ENCODE results near the gene CYBA. TPM values are rescaled to one million over a fixed set of nuclear protein-coding genes. Genes with fewer than 3 reads are reported as not detected.

The CYBA gene
- total and polyA plus RNA-seq, 2 of the 13 experiments (the other 11 are each of a cell fraction or from before 2014, with no cell fraction given), result 196 to 250 TPM

DNA sequence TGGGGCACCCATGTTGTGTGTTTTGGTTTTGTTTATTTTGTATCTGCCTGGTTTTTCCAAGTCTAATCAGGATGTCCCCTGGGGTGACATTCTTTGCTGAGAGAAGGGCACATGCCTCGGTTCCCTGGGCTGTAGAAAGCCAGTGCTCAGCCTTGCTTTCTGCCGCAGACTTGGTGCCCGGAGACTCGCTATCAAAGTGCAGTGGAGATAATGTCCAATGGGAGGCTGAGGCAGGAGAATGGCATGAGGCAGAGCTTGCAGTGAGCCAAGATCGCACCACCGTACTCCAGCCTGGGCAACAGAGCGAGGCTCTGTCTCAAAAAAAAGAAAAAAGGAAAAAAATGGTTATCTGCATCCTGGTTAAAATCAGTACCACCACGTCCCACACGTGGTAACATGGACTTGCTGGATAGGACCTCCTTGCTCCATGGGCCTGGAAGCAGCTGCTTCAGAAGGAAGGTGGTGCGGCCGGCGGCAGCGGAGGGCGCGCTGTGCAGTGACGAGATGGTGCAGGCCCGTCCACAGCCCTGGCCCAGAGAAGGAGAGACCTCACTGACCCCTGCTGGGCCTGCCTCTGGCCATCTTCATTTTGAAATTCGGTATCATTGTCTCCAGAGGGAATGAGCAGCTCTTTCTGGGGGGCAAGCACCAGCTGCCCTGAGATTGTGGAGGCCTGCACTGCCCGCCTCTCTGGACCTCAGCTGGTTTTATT lies 31.7 kb downstream of the CYBA start (continued):
- TF ChIP-seq, protein P1, sequence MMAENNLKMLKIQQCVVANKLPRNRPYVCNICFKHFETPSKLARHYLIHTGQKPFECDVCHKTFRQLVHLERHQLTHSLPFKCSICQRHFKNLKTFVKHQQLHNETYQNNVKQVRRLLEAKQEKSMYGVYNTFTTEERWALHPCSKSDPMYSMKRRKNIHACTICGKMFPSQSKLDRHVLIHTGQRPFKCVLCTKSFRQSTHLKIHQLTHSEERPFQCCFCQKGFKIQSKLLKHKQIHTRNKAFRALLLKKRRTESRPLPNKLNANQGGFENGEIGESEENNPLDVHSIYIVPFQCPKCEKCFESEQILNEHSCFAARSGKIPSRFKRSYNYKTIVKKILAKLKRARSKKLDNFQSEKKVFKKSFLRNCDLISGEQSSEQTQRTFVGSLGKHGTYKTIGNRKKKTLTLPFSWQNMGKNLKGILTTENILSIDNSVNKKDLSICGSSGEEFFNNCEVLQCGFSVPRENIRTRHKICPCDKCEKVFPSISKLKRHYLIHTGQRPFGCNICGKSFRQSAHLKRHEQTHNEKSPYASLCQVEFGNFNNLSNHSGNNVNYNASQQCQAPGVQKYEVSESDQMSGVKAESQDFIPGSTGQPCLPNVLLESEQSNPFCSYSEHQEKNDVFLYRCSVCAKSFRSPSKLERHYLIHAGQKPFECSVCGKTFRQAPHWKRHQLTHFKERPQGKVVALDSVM (CRISPR knock-in tag; IDR thresholded peaks at IDR 0.05), result 0 out of 2 replicates have a peak, but pooled peaks have one; percentile 8
- TF ChIP-seq, protein P2, sequence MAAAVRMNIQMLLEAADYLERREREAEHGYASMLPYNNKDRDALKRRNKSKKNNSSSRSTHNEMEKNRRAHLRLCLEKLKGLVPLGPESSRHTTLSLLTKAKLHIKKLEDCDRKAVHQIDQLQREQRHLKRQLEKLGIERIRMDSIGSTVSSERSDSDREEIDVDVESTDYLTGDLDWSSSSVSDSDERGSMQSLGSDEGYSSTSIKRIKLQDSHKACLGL (CRISPR knock-in tag; IDR thresholded peaks at IDR 0.05), result 0 out of 2 replicates have a peak, but pooled peaks have one; percentile 4
- TF ChIP-seq, protein P3, sequence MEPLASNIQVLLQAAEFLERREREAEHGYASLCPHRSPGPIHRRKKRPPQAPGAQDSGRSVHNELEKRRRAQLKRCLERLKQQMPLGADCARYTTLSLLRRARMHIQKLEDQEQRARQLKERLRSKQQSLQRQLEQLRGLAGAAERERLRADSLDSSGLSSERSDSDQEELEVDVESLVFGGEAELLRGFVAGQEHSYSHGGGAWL (CRISPR knock-in tag; IDR thresholded peaks at IDR 0.05), result 0 out of 2 replicates have a peak, but pooled peaks have one; percentile 1
- TF ChIP-seq ZNF883 (CRISPR knock-in tag; IDR thresholded peaks at IDR 0.05; ENCODE audit: not compliant biosample characterization), result peak; percentile 42
- TF ChIP-seq FOXA3 (CRISPR knock-in tag; IDR thresholded peaks at IDR 0.05), result no peak
- TF ChIP-seq ZC3H13 (CRISPR knock-in tag; IDR thresholded peaks at IDR 0.05), result 0 out of 2 replicates have a peak, but pooled peaks have one; percentile 38
- TF ChIP-seq AGO2 (optimal IDR thresholded peaks at IDR 0.05; ENCODE audit: low read depth, low read length), result peak; percentile 31
